Endodermal cell (in vitro differentiated cells): ENCODE data around the gene PLEKHA6. TPM values are rescaled to one million over a fixed set of nuclear protein-coding genes. Genes with fewer than 3 reads are reported as not detected.

Experiments used
- DNase-seq: peaks from one replicate; pipeline ENCODE4 v3.0.0-alpha.2; 2017
- H3K27ac ChIP-seq: 2 replicates; pipeline ENCODE4 v1.5.1; 2013; ENCODE audit warnings: mild to moderate bottlenecking, low read depth, low read length, moderate library complexity
- H3K27me3 ChIP-seq: 2 replicates; pipeline ENCODE4 v1.6.1; 2013; ENCODE audit warnings: mild to moderate bottlenecking, low read length, moderate library complexity; ENCODE audit not compliant: insufficient read depth, control insufficient read depth, poor library complexity, severe bottlenecking
- H3K36me3 ChIP-seq: 2 replicates; pipeline ENCODE4 v1.7.0; 2013; ENCODE audit warnings: mild to moderate bottlenecking, low read length, moderate library complexity; ENCODE audit not compliant: control insufficient read depth, insufficient read depth
- H3K4me1 ChIP-seq: one replicate; pipeline ENCODE4 v1.7.0; 2013; ENCODE audit warnings: low read length; ENCODE audit not compliant: control insufficient read depth, insufficient read depth
- H3K4me3 ChIP-seq: 2 replicates; pipeline ENCODE4 v1.5.1; 2013; ENCODE audit warnings: mild to moderate bottlenecking, low read length, moderate library complexity
- H3K9ac ChIP-seq: 2 replicates; pipeline ENCODE4 v1.6.1; 2013; ENCODE audit warnings: mild to moderate bottlenecking, low read length, moderate library complexity; ENCODE audit not compliant: poor library complexity, severe bottlenecking; ENCODE audit errors: extremely low read depth
- H3K9me3 ChIP-seq: 2 replicates; pipeline ENCODE4 v1.6.1; 2013; ENCODE audit warnings: mild to moderate bottlenecking, low read length, moderate library complexity; ENCODE audit not compliant: control insufficient read depth
- H3K27ac Mint-ChIP-seq: 2 replicates; pipeline ENCODE4 v1.8.0; 2020; ENCODE audit warnings: mixed read lengths
- H3K27me3 Mint-ChIP-seq: 2 replicates; pipeline ENCODE4 v1.8.0; 2021; ENCODE audit warnings: mild to moderate bottlenecking, mixed read lengths; ENCODE audit not compliant: insufficient read depth
- H3K36me3 Mint-ChIP-seq: 2 replicates; pipeline ENCODE4 v1.8.0; 2020; ENCODE audit warnings: low read depth, mixed read lengths
- H3K4me1 Mint-ChIP-seq: 2 replicates; pipeline ENCODE4 v1.8.0; 2020; ENCODE audit warnings: mixed read lengths
- H3K4me3 Mint-ChIP-seq: 2 replicates; pipeline ENCODE4 v1.8.0; 2020; ENCODE audit warnings: mild to moderate bottlenecking, moderate library complexity, mixed read lengths
- H3K9me3 Mint-ChIP-seq: 2 replicates; pipeline ENCODE4 v1.8.0; 2020; ENCODE audit warnings: mild to moderate bottlenecking, mixed read lengths
- WGBS, 2 experiments: methylation state at CpG; one replicate each; pipeline versions ENCODE4 v1.1.5 to v1.1.7; 2013; ENCODE audit warnings: missing lambda C conversion rate in 2 of 2, mixed read lengths in 1 of 2; ENCODE audit not compliant: insufficient coverage in 1 of 2, insufficient read length in 1 of 2; 5-methylcytosine and 5-hydroxymethylcytosine counted together
- total RNA-seq, 2 donors: library from RNA; stranded (reverse); fragmentation: NEBNext Ultra II Directional in 1 of 2; extraction: Animal tissue kit (Norgen Biotek cat#: 25700) in 1 of 2; gene quantifications; 2 replicates in 1 of 2; 3 replicates in 1 of 2; pipeline ENCODE4 v1.2.1, GENCODE V29; 2021
- TF ChIP-seq, protein P1 (sequence below): fragments of 200-600 bp; sonication (generic); conservative IDR thresholded peaks from 2 replicates; pipeline ENCODE4 v1.5.0; 2021; ENCODE audit warnings: antibody characterized with exemption, mild to moderate bottlenecking

The PLEKHA6 gene
- total RNA-seq, 2 donors from 2014 or later: 37.0 to 43.3 TPM

DNA sequence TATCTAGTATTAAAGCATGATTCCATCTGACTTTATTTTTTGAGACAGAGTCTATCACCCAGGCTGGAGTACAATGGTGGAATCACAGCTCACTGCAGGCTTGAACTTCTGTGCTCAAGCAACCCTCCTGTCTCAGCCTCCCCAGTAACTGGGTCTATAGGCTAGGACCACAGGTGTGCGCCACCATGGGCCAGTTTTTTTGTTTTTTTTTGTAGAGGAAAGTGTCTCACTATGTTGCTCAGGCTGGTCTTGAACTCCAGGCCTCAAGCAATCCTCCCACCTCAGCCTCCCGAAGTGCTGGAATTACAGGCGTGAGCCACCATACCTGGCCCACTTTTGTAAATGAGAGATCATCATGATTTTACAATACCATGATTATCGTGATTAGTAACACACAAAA, 42.7 kb upstream of the PLEKHA6 start:
- H3K36me3 Mint-ChIP-seq: peaks cover 42% of the 10 kb centered on the region
- Histone ChIP-seq H3K36me3 (peaks cover 81% of the 10 kb centered on the region), H3K27ac (no peak overlapping the region), H3K27me3 (no peaks in the 10 kb centered on the region), H3K4me1 (no peaks in the 10 kb centered on the region), H3K9me3 (no peaks in the 10 kb centered on the region), H3K4me3 (no peak overlapping the region), H3K9ac (no peak overlapping the region)
- TF ChIP-seq, protein P1, sequence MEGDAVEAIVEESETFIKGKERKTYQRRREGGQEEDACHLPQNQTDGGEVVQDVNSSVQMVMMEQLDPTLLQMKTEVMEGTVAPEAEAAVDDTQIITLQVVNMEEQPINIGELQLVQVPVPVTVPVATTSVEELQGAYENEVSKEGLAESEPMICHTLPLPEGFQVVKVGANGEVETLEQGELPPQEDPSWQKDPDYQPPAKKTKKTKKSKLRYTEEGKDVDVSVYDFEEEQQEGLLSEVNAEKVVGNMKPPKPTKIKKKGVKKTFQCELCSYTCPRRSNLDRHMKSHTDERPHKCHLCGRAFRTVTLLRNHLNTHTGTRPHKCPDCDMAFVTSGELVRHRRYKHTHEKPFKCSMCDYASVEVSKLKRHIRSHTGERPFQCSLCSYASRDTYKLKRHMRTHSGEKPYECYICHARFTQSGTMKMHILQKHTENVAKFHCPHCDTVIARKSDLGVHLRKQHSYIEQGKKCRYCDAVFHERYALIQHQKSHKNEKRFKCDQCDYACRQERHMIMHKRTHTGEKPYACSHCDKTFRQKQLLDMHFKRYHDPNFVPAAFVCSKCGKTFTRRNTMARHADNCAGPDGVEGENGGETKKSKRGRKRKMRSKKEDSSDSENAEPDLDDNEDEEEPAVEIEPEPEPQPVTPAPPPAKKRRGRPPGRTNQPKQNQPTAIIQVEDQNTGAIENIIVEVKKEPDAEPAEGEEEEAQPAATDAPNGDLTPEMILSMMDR: no peak
- H3K4me3 Mint-ChIP-seq: no peak overlapping the region
- H3K9me3 Mint-ChIP-seq: no peaks in the 10 kb centered on the region
- H3K4me1 Mint-ChIP-seq: peaks cover 4% of the 10 kb centered on the region
- DNase-seq: no peak
- 99 to 100% methylated on average over 3 to 4 of the region's 4 CpGs for WGBS, 2 experiments
- no peaks in the 10 kb centered on the region for H3K27me3 Mint-ChIP-seq
- H3K27ac Mint-ChIP-seq: no peak overlapping the region

DNA sequence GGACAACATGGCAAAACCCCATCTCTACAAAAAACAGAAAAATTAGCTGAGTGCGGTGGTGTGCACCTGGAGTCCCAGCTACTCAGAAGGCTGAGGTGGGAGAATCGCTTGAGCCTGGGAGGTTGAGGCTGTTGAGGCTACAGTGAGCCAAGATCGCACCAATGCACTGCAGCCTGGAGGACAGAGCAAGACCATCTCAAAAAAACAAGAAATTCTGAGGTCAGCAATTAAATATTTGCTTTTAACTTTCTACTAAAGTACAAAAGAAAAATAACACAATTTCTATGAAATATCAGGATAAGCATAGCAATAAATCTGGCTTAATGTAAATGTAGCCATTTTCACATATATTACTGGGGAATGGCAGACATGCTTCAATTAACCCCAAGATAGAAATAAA, 42.0 kb upstream of the PLEKHA6 start:
- Histone ChIP-seq H3K9ac (no peak overlapping the region), H3K4me3 (no peak overlapping the region), H3K36me3 (peaks cover 77% of the 10 kb centered on the region), H3K27me3 (no peaks in the 10 kb centered on the region), H3K4me1 (no peaks in the 10 kb centered on the region), H3K27ac (no peak overlapping the region), H3K9me3 (no peaks in the 10 kb centered on the region)
- H3K27me3 Mint-ChIP-seq: no peaks in the 10 kb centered on the region
- H3K36me3 Mint-ChIP-seq: peaks cover 39% of the 10 kb centered on the region
- peak; percentile 21 for DNase-seq
- no peak overlapping the region for H3K4me3 Mint-ChIP-seq
- H3K9me3 Mint-ChIP-seq: no peaks in the 10 kb centered on the region
- 95 to 100% methylated on average over 1 to 3 of the region's 3 CpGs for WGBS, 2 experiments
- TF ChIP-seq, protein P1: no peak
- no peak overlapping the region for H3K27ac Mint-ChIP-seq
- peaks cover 4% of the 10 kb centered on the region for H3K4me1 Mint-ChIP-seq

DNA sequence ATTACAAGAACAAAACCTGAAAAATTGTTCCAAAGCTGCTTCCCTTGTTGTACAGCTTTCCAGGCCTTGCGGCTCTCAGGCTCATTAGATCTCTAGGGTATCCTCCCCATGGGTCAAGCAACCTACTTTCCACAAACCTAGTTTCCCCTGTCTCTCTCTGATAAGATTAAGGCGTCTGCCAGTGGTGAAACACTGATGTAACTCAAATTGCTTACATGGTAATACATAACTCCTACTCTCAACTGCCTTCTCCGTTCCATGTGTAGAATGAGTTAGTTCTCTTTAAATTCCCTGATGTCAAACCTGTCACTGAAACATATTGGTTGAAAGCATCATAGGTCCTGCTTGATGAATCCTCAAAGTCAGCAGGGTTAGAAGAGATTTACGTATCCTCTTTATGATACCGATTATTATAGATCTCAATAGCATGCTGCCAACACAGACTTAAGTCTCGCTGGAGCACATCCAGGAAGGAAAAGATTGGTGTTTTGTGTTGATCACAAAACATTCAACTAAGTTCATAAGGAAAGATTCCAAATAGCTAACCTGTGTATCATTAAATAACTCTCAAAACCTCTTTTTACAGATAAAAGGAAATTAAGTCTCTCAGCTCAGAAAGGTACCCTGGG, 41.3 kb upstream of the PLEKHA6 start:
- TF ChIP-seq, protein P1: no peak
- no peak overlapping the region for H3K9ac ChIP-seq
- H3K27me3 ChIP-seq: no peaks in the 10 kb centered on the region
- H3K9me3 ChIP-seq: peaks cover 1% of the 10 kb centered on the region
- H3K27me3 Mint-ChIP-seq: no peaks in the 10 kb centered on the region
- H3K36me3 ChIP-seq: peaks cover 75% of the 10 kb centered on the region
- H3K4me3 Mint-ChIP-seq: no peak overlapping the region
- H3K27ac Mint-ChIP-seq: no peak overlapping the region
- no peak for DNase-seq
- no peak overlapping the region for H3K4me3 ChIP-seq
- H3K27ac ChIP-seq: no peak overlapping the region
- WGBS, 2 experiments: 85 to 92% methylated on average over 3 to 6 of the region's 6 CpGs
- H3K4me1 ChIP-seq: no peaks in the 10 kb centered on the region
- H3K4me1 Mint-ChIP-seq: peaks cover 2% of the 10 kb centered on the region
- peaks cover 38% of the 10 kb centered on the region for H3K36me3 Mint-ChIP-seq
- H3K9me3 Mint-ChIP-seq: peaks cover 1% of the 10 kb centered on the region
